GM19397 (cell line): ENCODE results near the gene KRT8.
"Not testable (repeated sequence)": the region's sequence is repeated elsewhere in the genome, so short reads cannot be mapped to it uniquely, and the experiment has no call there.

Experiments
- ATAC-seq: cut with Tn5 transposase; IDR thresholded peaks from one replicate; pipeline ENCODE4 v1.9.1; 2021; ENCODE audit warnings: mild to moderate bottlenecking, moderate library complexity; ENCODE audit not compliant: unreplicated experiment

Gene KRT8

DNA sequence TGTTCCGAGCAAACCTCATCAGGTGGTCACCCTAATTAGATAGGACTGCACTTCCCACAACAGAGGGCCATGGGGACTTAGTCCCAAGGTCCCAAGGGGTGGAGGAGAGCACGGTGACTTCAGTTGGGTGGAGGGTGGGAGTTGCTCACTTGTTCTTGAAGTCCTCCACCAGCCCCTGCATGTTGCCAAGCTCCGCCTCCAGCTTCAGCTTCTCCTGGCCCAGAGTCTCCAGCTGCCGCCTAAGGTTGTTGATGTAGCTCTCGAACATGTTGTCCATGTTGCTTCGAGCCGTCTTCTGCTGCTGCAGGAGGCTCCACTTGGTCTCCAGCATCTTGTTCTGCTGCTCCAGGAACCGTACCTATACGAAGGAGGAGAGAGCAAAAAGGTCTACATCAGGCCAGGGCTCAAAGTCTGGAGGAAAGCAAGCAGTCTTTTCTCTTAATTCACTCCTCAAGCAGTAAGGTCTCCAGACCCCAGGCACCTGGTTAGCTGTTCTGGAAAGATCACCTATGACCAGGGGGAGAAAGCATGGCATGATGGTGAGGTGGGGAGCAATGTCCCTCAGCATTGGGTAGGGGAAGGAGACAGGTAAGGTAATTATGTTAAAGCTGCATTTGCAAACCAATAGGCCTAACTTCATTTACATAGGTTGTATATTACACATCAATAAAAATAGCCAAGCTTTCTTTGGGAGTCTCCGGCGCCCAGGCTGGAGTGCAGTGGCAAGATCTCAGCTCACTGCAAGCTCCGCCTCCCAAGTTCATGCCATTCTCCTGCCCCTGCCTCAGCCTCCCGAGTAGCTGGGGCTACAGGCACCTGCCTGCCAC is 2.9 kb downstream of the KRT8 start:
- no peak for ATAC-seq

DNA sequence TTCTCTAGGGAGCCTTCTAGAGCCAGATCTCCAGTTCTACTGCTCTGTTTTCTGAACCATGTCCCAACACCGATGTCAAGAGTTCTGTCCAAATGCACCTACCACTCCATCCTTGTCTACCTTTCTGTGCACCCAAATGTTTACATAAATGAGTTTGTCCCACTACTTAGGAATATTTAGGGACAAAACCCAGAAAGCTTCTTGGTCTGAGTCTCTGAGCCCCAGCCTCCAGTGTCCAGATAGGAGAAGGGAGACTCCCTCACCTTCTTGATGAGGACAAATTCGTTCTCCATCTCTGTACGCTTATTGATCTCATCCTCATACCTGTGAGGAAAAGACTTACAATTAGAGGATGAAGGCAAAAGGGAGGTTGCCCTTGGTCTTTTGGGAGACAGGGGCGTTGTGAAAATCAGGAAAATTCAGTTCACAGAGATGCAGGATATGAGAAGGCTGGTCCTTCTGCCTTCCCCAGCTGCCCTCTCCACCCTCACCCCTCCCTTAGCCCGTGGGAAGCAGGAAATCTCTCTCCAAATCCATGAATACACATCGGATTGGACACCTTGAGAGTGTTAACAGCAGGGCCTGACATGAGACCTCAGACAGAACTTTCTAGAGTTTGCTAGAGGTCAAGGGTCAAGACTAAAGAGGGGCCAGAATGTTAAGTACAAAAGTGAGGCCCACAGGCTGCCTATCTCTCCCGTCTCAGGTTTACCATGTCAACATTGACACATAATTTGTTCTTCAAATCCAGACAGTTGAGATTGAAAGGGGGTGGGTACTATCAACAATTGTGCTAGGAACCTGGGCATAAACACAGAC is 3.8 kb downstream of the KRT8 start:
- ATAC-seq = no peak

DNA sequence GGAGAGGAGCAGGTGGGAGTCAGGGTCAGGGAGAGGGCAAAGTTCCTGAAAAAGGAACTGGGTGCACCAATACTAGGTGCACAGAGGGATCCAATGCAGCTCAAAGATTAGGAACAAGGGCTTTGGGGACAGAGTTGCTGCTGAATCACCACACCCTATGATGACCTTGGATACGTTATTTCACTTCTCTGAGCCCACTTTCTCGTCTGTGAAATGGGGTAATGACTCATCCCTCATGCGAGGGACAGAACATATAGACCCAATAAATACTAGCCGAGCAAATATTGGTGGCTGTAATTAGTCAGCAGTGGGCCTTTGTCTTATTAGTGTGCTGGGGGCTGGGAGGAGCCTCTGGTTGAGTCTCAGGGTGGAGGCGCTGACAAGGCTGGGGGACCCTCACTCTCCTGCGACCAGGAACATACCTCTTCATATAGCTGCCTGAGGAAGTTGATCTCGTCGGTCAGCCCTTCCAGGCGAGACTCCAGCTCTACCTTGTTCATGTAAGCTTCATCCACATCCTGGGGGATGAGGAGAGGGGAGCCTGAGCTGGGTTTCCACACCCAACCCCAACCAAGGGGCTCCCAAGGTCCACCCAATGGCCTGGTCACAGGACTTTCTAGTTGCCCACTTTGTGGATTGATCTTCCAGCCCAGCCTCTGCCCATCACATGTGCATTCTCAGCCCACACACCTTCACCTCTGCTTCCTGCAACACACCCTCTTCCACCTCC is 4.5 kb downstream of the KRT8 start:
- ATAC-seq = no peak

DNA sequence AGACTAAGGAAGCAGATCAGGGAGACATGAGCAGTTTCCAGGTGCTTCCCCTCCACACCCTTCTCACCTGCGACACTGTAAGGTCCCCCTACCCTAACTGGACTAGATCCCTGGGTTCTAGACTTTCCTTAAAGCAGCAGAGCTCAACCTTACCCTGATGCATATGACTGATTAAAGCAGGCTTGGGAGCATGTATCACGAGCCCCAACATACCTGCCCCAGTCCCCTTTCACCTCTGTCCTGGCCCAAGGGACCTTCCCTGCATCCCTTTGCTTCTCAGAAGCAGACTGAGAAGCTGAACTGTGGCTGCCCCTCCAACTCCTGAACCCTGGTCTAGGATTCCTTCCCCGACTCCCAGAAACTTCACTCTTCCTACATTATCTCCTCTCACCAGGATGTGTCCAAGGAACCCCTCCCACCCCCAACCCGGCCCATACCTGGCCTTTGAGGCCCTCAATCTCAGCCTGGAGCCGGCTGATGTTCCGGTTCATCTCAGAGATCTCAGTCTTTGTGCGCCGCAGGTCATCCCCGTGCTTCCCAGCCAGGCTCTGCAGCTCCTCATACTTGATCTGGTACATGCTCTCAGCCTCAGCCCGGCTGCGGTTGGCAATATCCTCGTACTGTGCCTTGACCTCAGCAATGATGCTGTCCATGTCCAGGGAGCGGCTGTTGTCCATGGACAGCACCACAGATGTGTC is 5.4 kb downstream of the KRT8 start:
- ATAC-seq = no peak

DNA sequence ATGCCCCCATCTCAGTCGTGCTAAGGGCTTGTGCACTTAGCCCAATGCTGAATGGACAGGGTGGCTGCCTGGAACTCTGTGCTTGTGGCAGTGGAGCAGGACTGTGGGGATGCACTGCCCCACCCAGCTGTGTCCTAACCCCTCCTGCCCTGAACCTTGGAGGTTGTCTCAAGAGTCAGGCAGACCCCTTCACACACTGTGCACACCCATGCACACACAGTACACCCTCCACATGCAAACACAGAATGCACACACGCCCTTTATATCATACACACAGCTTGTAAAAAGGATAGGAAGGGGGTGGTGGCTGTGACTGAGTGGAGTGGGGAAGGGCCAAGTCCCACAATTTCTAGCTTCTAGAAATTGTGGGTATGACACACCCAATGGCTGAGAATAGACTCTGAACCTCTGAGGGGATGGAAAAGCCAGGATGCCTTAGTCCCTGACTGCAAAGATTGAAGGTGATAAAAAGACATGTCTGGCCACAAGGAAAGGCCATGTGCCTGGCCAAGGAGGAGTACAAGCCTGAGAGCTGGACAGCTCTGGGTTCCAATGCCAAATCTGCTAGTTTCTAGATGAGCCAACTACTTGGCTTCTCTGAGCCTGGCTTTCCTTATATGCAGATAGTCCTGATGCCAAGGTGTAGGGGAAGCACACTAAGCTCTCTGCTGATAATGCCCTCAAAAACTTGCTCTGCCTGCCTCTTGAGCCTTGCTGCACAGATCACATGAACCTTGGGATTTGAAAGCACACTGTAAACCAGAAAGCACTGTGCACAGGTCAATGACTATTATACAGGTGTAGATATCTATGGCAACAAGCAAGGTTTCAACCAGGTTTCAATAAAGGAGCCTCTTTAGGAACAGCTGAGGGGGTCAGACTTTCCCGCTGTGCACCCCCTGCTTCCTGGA is 8.4 kb downstream of the KRT8 start:
- no peak for ATAC-seq

DNA sequence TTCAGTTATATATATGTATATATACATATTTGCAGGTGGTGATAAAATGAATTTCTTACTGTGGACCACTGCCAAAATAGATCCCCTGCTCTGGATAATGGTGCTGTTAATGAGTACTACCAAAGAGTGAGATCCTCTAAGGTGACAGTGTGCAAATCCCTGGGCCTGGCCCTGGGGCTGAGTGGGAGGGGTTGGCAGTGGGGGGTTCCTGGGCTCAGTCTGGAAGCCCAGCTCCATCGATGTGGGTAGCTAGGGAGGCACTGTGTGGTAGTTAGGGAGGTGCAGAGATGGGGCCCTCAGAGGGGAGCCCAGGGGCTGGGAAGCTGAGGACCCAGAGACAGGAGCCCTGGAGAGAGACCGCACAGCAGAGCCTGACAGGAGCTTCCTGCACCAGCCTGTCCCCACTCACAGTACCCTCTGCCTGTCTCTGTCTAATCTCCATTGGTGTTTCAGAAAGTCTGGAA is 9.1 kb downstream of the KRT8 start:
- no peak for ATAC-seq

DNA sequence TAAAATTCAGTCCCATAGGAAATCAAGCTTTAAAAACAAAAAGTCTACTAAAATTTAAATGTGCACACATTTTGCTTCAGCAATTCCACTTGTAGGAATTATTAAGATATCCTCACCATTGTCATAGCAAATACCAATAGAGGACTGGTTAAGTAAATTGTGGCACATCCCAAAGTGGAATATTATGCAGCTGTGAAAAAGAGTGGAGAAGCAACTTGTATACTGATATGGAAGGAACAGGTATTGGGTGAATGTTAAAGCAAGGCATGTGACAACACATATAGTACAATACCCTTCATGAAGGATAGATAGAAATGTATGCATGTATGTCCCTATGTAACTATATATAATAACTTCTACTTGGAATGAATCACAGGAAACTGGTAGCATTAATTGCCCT is 11.9 kb downstream of the KRT8 start:
- no peak for ATAC-seq

DNA sequence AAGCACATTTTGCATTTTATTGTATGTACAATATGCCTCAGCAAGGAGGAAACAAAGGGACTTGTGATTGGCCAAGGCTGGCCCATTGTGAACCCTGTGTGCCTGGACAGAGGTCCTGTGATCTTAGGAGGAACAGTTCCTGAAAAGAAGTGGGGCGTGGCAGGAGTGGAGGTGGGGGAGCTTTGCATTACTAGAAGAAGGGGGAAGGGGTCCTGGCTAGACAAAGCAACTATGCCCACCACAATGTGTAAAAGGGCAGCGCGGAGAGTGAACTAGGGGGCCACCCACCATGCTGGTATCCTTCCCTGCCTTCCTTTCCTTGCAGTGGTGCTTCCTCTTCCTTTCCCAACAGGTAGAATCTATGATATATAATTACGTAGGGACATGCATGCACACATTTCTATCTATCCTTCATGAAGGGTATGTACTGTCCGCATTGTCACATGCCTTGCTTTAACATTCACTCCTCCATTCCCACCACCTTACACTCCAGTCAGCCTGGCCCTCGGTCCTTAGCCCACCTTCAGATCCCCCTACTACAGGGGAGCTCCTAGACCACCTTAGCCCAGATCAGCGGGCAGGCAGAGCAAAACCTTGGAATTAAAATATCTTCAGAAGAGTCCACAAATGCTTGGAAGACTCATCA is 12.5 kb downstream of the KRT8 start:
- no peak for ATAC-seq

DNA sequence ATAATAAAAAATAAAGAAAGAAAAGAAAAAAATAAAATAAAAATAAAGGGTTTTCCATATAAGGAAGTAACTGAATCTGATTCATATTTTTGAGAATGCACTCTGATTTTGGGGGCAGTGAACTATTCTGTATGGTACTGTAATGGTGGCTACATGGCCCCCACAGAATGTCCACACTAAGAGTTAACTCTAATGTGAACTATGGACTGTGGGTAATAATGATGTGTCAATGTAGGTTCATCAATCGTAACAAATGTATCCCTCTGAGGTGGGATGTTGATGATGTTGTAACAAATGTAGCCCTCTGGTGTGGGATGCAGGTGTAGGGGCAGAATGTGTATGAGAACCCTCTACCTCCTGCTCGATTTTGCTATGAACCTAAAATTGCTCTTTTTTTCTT is 13.8 kb downstream of the KRT8 start:
- ATAC-seq = no peak

DNA sequence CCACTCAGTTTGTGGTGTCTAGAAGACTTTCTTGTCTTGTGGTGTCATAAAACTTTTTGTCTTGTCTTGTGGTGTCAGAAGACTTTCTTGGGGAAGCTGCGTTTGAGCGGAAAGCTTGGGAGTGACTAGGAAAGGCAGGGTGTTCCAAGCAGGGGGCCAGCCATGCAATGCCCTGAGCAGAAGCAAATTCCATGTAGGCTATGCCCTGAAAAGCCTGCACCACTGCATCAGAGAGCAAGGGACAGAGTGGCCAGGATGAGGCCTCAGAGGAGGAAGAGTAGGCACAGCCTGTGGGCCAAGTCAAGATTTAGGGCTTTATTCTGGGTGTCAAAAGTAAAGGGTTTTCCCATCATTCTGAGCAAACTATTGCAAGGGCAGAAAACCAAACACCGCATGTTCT is 14.5 kb downstream of the KRT8 start:
- no peak for ATAC-seq

DNA sequence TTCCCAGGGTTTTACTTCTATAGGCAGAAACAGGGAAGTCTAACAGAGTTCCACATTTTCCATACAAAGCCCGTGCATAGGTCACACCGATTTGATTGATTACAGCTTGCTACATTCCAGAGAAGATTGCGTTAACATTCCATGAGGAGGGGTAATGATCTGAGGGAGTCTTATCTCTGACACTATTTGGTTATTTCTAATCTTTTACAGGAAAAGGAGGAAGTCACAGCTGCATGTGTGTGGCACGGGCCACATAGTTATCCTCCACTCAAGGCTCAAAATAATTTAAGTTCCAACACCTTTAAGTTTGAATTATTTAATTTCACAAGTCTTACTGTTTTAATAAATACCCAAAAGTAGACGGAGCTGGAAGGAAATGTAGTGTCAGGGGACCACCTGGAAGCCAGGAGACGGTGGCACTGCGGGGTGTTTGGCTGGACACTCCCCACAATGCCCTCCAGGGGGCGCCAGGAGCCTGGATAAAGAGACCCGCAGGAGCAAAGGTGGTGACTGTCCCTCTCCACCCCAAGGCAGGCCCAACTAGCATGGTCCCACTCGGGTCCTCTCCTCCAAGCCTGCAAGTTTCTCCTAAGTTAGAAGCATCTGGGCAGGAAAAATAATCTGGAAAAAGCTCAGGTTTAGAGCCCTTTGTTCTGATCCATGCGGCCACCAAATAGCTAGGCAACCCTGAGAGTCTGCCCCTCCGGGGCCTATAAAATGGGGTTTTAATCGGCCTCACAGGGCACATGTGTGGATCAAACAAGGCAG is 20.2 kb downstream of the KRT8 start:
- ATAC-seq = no peak

DNA sequence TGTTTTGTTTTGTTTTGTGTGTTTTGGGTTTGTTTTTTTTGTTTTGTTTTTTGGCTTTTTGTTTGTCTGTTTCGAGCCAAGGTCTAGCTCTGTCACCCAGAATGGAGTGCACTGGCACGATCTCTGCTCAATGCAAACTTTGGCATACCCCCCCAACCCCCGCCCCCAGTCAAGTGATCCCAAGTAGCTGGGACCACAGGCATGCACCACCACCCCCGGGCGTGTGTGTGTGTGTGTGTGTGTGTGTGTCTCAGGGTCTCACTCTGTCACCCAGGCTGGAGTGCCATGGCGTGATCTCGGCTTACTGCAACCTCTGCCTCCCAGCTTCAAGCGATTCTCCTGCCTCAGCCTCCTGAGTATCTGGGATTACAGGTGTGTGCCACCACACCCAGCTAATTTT is 24.4 kb downstream of the KRT8 start:
- ATAC-seq = not testable (repeated sequence)

DNA sequence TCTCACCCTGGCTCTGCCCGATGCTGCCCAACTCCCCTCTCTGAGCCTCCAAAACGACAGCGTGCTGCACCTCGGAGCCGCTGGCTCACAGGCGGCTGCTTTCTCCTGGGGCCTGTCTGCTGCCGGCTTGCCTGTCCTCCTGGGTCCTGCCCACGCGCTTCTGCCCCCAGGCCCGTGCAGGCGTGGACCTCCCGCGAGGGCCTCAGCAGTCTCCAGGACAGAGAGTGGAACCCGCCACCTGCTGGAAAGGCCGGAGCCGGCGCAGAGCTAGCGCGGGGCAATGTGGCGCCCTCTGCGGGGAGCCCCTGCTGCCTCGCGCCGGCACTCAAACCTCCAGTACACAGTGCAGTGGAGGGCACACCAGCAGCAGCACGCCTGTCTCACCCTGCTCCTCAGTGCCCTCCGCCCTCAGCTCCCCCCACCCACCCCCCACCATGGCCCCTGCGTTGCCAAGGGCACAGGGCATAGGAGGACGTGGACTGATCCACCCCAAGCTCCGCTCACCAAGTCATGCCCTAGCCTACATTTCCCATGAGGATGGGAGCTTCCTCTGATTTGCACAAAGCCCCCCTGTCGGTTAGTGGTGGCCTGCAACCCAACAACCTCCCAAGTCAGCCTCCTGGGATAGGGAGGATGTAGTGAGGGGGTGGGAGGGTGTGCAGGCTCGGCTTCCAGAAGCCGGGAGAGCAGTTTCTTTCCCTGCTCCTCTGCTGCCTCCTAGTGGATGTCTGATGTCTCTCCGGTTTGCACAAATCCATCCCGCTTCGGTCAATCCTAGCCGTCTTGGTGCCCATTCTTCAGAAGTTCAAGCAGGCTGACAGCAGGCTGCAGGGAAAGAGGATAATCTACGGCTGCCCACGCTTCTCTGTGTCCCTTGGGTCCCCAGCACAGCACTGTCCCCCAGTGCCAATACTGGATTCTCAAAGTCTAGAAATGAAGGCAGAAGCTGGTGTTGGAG is 25.2 kb downstream of the KRT8 start:
- ATAC-seq = no peak

DNA sequence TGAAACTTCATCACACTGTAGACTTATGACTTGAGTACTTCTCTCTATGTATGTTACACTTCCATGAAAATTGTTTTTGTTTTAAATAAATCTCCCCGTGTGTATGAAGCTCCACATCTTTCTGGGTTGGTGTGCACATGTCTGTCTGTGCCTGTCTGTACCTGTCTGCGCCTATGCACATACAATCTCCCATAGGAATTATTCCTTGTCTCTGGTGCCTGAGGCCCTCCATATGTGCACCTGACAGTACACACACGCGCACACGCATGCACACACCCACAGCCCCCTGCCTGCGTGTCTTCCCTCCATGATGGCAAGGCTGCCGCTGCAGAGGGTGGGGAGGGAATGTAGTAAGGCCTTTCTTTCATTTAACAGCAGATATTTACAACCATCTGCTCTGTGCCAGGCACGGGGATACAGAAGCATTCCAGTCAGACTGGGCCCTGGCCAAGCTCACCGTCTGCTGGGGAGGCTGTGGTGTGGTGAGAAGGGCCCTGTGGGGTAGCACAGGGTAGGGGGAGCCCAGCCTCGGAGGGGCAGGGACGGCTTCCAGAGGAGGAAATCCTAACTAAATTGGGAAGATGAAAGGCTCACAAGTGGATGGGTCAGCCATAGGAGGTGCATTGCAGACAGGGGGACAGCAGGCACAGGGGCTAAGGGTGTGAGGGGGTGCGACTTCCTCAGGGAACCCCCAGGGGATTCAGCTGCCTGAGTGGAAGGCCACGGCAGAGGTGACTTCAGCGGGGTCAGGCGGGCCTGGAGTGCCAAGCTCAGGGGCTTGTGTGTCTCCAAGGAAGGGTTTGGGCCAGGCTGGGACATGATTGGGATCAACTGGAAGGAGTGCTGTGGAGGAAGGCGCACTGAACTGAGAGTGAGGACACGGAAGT is 26.1 kb downstream of the KRT8 start:
- no peak for ATAC-seq

DNA sequence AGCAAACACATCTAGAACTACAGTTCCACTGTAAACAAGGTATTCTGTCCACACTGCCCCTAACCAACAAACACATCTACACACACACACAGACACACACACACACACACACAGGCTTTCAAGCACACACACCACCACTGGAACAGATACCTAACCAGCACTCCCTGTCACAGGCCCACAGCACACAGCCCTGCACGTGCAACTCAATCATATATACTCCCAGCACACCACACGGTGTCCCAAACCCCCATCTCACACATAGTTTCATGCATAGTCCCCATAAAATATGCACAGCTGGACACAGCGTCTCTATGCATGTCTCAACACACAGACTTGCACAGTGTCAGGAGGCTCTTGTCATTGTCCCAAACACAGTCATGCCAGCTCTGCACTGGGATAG is 27.6 kb downstream of the KRT8 start:
- ATAC-seq = no peak

DNA sequence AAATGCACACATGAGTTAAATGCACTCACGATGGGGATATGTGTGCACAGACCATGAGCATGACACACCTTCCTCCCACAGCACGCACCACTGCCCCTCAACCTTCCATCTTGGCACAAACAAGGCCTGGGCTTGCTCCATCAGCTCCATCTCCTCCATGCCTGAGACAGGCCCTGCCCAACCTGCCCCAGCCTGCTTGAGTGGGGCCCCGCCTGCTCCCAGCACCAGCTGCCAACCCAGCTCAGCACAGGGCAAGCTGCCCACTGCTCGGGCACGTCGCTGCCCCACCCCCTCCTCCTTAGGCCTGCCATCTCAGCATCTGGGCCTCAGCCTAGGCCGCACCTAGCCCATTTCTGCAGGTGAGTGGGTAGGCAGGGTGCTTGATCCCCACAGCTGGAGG is 28.5 kb downstream of the KRT8 start:
- no peak for ATAC-seq
